Prostate gland (tissue), 2 donors: ENCODE results near the gene CAB39. TPM values are rescaled to one million over a fixed set of nuclear protein-coding genes. Genes with fewer than 3 reads are reported as not detected.

Experiments
- DNase-seq: peaks from one replicate; pipeline ENCODE4 v3.0.0-alpha.2; 2019; ENCODE audit warnings: low spot score
- H3K27ac ChIP-seq, 2 donors: fragments of 200-600 bp; sonication (generic); 2 replicates each; pipeline ENCODE4 v1.5.1; 2017 to 2019
- H3K27me3 ChIP-seq: fragments of 200-600 bp; sonication (generic); replicated peaks from 2 replicates; pipeline ENCODE4 v1.5.1; 2019; ENCODE audit not compliant: insufficient read depth
- H3K36me3 ChIP-seq, 2 donors: fragments of 200-600 bp; sonication (generic); 1 replicate in 1 of 2; 2 replicates in 1 of 2; pipeline versions ENCODE4 v1.5.1 to v1.8.1; 2017 to 2019
- H3K4me1 ChIP-seq: fragments of 200-600 bp; sonication (generic); replicated peaks from 2 replicates; pipeline ENCODE4 v1.5.1; 2019
- H3K4me3 ChIP-seq, 2 donors: fragments of 200-600 bp; sonication (generic); 2 replicates each; pipeline ENCODE4 v1.5.1; 2017 to 2019
- H3K9me3 ChIP-seq: fragments of 200-600 bp; sonication (generic); 2 replicates; pipeline ENCODE4 v1.5.1; 2017
- CTCF ChIP-seq, 4 experiments: fragments of 200-600 bp in 2 of 4; fragments of 450-650 bp in 2 of 4; sonication (generic) in 2 of 4; IDR thresholded peaks; 1 replicate in 3 of 4; 2 replicates in 1 of 4; pipeline ENCODE4 v1.5.1; 2016 to 2019; ENCODE audit warnings: antibody characterized with exemption in 4 of 4, mild to moderate bottlenecking in 2 of 4, moderate library complexity in 2 of 4
- POLR2A ChIP-seq: fragments of 450-650 bp; IDR thresholded peaks from one replicate; pipeline ENCODE4 v1.6.1; 2016; ENCODE audit warnings: antibody characterized with exemption, mild to moderate bottlenecking
- POLR2AphosphoS5 ChIP-seq: sonication (generic); formaldehyde crosslinking; IDR thresholded peaks from one replicate; pipeline ENCODE4 v1.6.1; 2017; ENCODE audit warnings: antibody characterized with exemption
- WGBS: methylation state at CpG from one replicate; pipeline ENCODE4 v1.1.5; 2018; 5-methylcytosine and 5-hydroxymethylcytosine counted together
- intact Hi-C: fragments of 100-400 bp; cut with DNase I; formaldehyde crosslinking; loops from one replicate; pipeline ENCODE4 v1.14.2; 2022
- total RNA-seq, 2 donors: library from RNA; depleted of rRNA; stranded (reverse); fragments of >200 nt; gene quantifications; one replicate each; pipeline ENCODE4 v1.1.0, GENCODE V29; 2016

Gene CAB39
- total RNA-seq, 2 donors from 2014 or later, result 75.4 to 105 TPM

GRCh38 chr2:230797515-230798495 lies 85.2 kb downstream of the CAB39 start:
- Histone ChIP-seq H3K4me3 (no peak overlapping the region), H3K36me3 (no peaks in the 10 kb centered on the region), H3K4me1 (peaks cover 12% of the 10 kb centered on the region), H3K27ac (peak overlapping the region; percentile 50 to 68), H3K27me3 (no peaks in the 10 kb centered on the region), H3K9me3 (no peaks in the 10 kb centered on the region)
- DNase-seq, result no peak
- 80% methylated on average over 8 of the region's 8 CpGs for WGBS
- intact Hi-C loops, result loop anchor here (1.0 kb wide), 1 partner anchor 86 kb away; the partner anchor contains the start of gene CAB39
- TF ChIP-seq POLR2A, result no peak
- no peak for TF ChIP-seq POLR2AphosphoS5
- TF ChIP-seq CTCF (IDR thresholded peaks at IDR 0.05), result no peak

GRCh38 chr2:230798769-230799399 lies 86.2 kb downstream of the CAB39 start:
- intact Hi-C loops, result loop anchor here (1.0 kb wide), 1 partner anchor 87 kb away; the partner anchor contains the start of gene CAB39
- TF ChIP-seq POLR2A (no peak), POLR2AphosphoS5 (peak; percentile 51), CTCF (IDR thresholded peaks at IDR 0.05) (peak; percentile 25 to 77 (median 60))
- no peaks in the 10 kb centered on the region for H3K36me3 ChIP-seq
- peak; percentile 43 for DNase-seq
- H3K27ac ChIP-seq, result no peak overlapping the region
- H3K4me1 ChIP-seq, result peaks cover 7% of the 10 kb centered on the region
- no peaks in the 10 kb centered on the region for H3K9me3 ChIP-seq
- no peak overlapping the region for H3K4me3 ChIP-seq
- 47% methylated on average over 4 of the region's 4 CpGs for WGBS
- H3K27me3 ChIP-seq, result no peaks in the 10 kb centered on the region

GRCh38 chr2:230805353-230806017 lies 92.8 kb downstream of the CAB39 start:
- Histone ChIP-seq H3K27ac (no peak overlapping the region), H3K4me3 (no peak overlapping the region), H3K27me3 (no peaks in the 10 kb centered on the region), H3K4me1 (no peaks in the 10 kb centered on the region), H3K9me3 (no peaks in the 10 kb centered on the region), H3K36me3 (no peaks in the 10 kb centered on the region)
- intact Hi-C loops, result no loop called here
- WGBS, result 83% methylated on average over 5 of the region's 5 CpGs
- no peak for DNase-seq
- TF ChIP-seq CTCF (IDR thresholded peaks at IDR 0.05), result no peak
- TF ChIP-seq POLR2A, result no peak
- no peak for TF ChIP-seq POLR2AphosphoS5

GRCh38 chr2:230807729-230808128 lies 95.1 kb downstream of the CAB39 start:
- DNase-seq, result no peak
- H3K36me3 ChIP-seq, result no peaks in the 10 kb centered on the region
- H3K4me1 ChIP-seq, result peaks cover 3% of the 10 kb centered on the region
- H3K9me3 ChIP-seq, result no peaks in the 10 kb centered on the region
- no peak for TF ChIP-seq CTCF (IDR thresholded peaks at IDR 0.05)
- TF ChIP-seq POLR2AphosphoS5, result no peak
- TF ChIP-seq POLR2A, result no peak
- no peaks in the 10 kb centered on the region for H3K27me3 ChIP-seq
- intact Hi-C loops, result no loop called here
- 57% methylated on average over 3 of the region's 3 CpGs for WGBS
- H3K4me3 ChIP-seq, result no peak overlapping the region
- no peak overlapping the region for H3K27ac ChIP-seq
